Measurements from ENCODE around the gene MBIP. TPM values are rescaled to one million over a fixed set of nuclear protein-coding genes. Genes with fewer than 3 reads are reported as not detected.
A peak's percentile ranks its signal among the peaks of the same experiment; 100 is the strongest.
"Not testable (repeated sequence)": the region's sequence is repeated elsewhere in the genome, so short reads cannot be mapped to it uniquely, and the experiment has no call there.

Gene MBIP
- total RNA-seq: 27.9 TPM

GRCh38 chr14:36320200-36320896, at the start of gene MBIP:
Gene MBIP (minus strand): TSS chr14:36320637. CDS start chr14:36320588, 49 bp downstream.
- Histone ChIP-seq H3K27me3 (ENCODE audit: insufficient read depth, low read length) (peaks cover 11% of the 10 kb centered on the region), H3K4me3 (ENCODE audit: low read length) (peak within 1 kb of the TSS; percentile 86), H3K9me3 (ENCODE audit: low read depth, low read length) (no peaks in the 10 kb centered on the region), H3K4me1 (ENCODE audit: insufficient read depth, low read length) (peaks cover 12% of the 10 kb centered on the region)

- Histone ChIP-seq H3K4me3 (ENCODE audit: low read length) (no peak overlapping the region), H3K4me1 (ENCODE audit: insufficient read depth, low read length) (peaks cover 3% of the 10 kb centered on the region), H3K9me3 (ENCODE audit: low read depth, low read length) (no peaks in the 10 kb centered on the region), H3K27me3 (ENCODE audit: insufficient read depth, low read length) (peaks cover 12% of the 10 kb centered on the region)
Measured at GRCh38 chr14:36367985-36368774, 47.7 kb upstream of the MBIP start.

GRCh38 chr14:36365766-36366165, 45.3 kb upstream of the MBIP start:
- peaks cover 10% of the 10 kb centered on the region for H3K4me1 ChIP-seq (ENCODE audit: insufficient read depth, low read length)
- H3K4me3 ChIP-seq (ENCODE audit: low read length): no peak overlapping the region
- H3K9me3 ChIP-seq (ENCODE audit: low read depth, low read length): no peaks in the 10 kb centered on the region
- H3K27me3 ChIP-seq (ENCODE audit: insufficient read depth, low read length): peaks cover 12% of the 10 kb centered on the region

- H3K4me3 ChIP-seq (ENCODE audit: low read length): no peak overlapping the region
- peaks cover 11% of the 10 kb centered on the region for H3K4me1 ChIP-seq (ENCODE audit: insufficient read depth, low read length)
- H3K27me3 ChIP-seq (ENCODE audit: insufficient read depth, low read length): peaks cover 12% of the 10 kb centered on the region
- no peaks in the 10 kb centered on the region for H3K9me3 ChIP-seq (ENCODE audit: low read depth, low read length)
Measured at GRCh38 chr14:36363704-36364103, 43.3 kb upstream of the MBIP start.

GRCh38 chr14:36362648-36363047, 42.2 kb upstream of the MBIP start:
- H3K9me3 ChIP-seq (ENCODE audit: low read depth, low read length): no peaks in the 10 kb centered on the region
- peaks cover 11% of the 10 kb centered on the region for H3K4me1 ChIP-seq (ENCODE audit: insufficient read depth, low read length)
- H3K27me3 ChIP-seq (ENCODE audit: insufficient read depth, low read length): peaks cover 8% of the 10 kb centered on the region
- H3K4me3 ChIP-seq (ENCODE audit: low read length): no peak overlapping the region

- no peak overlapping the region for H3K4me3 ChIP-seq (ENCODE audit: low read length)
- H3K9me3 ChIP-seq (ENCODE audit: low read depth, low read length): peaks cover 7% of the 10 kb centered on the region
- H3K27me3 ChIP-seq (ENCODE audit: insufficient read depth, low read length): peaks cover under 1% of the 10 kb centered on the region
Measured at GRCh38 chr14:36361210-36361853, 40.9 kb upstream of the MBIP start.

GRCh38 chr14:36356862-36357261, 36.4 kb upstream of the MBIP start:
- Histone ChIP-seq H3K27me3 (ENCODE audit: insufficient read depth, low read length) (peaks cover 2% of the 10 kb centered on the region), H3K9me3 (ENCODE audit: low read depth, low read length) (peaks cover 14% of the 10 kb centered on the region), H3K4me3 (ENCODE audit: low read length) (no peak overlapping the region), H3K4me1 (ENCODE audit: insufficient read depth, low read length) (peaks cover 8% of the 10 kb centered on the region)

More at GRCh38 chr14:36361210-36361853, 40.9 kb upstream of the MBIP start:
- peaks cover 11% of the 10 kb centered on the region for H3K4me1 ChIP-seq (ENCODE audit: insufficient read depth, low read length)

GRCh38 chr14:36346052-36346451, 25.6 kb upstream of the MBIP start:
- Histone ChIP-seq H3K27me3 (ENCODE audit: insufficient read depth, low read length) (peaks cover 7% of the 10 kb centered on the region), H3K9me3 (ENCODE audit: low read depth, low read length) (no peaks in the 10 kb centered on the region), H3K4me3 (ENCODE audit: low read length) (no peak overlapping the region), H3K4me1 (ENCODE audit: insufficient read depth, low read length) (no peaks in the 10 kb centered on the region)

GRCh38 chr14:36344211-36344610, 23.8 kb upstream of the MBIP start:
- H3K27me3 ChIP-seq (ENCODE audit: insufficient read depth, low read length): peaks cover 3% of the 10 kb centered on the region
- H3K9me3 ChIP-seq (ENCODE audit: low read depth, low read length): no peaks in the 10 kb centered on the region
- H3K4me3 ChIP-seq (ENCODE audit: low read length): no peak overlapping the region
- no peaks in the 10 kb centered on the region for H3K4me1 ChIP-seq (ENCODE audit: insufficient read depth, low read length)

- not testable (repeated sequence) for H3K9me3 ChIP-seq (ENCODE audit: low read depth, low read length); H3K27me3 ChIP-seq (ENCODE audit: insufficient read depth, low read length); H3K4me1 ChIP-seq (ENCODE audit: insufficient read depth, low read length); H3K4me3 ChIP-seq (ENCODE audit: low read length)
Measured at GRCh38 chr14:36341811-36342210, 21.4 kb upstream of the MBIP start.

- Histone ChIP-seq H3K9me3 (ENCODE audit: low read depth, low read length) (no peaks in the 10 kb centered on the region), H3K4me1 (ENCODE audit: insufficient read depth, low read length) (no peaks in the 10 kb centered on the region), H3K27me3 (ENCODE audit: insufficient read depth, low read length) (peaks cover 6% of the 10 kb centered on the region)
Measured at GRCh38 chr14:36340276-36340890, 19.9 kb upstream of the MBIP start.

GRCh38 chr14:36339816-36340215, 19.4 kb upstream of the MBIP start:
- Histone ChIP-seq H3K9me3 (ENCODE audit: low read depth, low read length) (no peaks in the 10 kb centered on the region), H3K4me1 (ENCODE audit: insufficient read depth, low read length) (no peaks in the 10 kb centered on the region), H3K27me3 (ENCODE audit: insufficient read depth, low read length) (peaks cover 6% of the 10 kb centered on the region), H3K4me3 (ENCODE audit: low read length) (no peak overlapping the region)

More at GRCh38 chr14:36340276-36340890, 19.9 kb upstream of the MBIP start:
- no peak overlapping the region for H3K4me3 ChIP-seq (ENCODE audit: low read length)

GRCh38 chr14:36333119-36333518, 12.7 kb upstream of the MBIP start:
- Histone ChIP-seq H3K27me3 (ENCODE audit: insufficient read depth, low read length) (peaks cover 11% of the 10 kb centered on the region), H3K4me1 (ENCODE audit: insufficient read depth, low read length) (no peaks in the 10 kb centered on the region), H3K4me3 (ENCODE audit: low read length) (no peak overlapping the region), H3K9me3 (ENCODE audit: low read depth, low read length) (no peaks in the 10 kb centered on the region)

GRCh38 chr14:36327573-36327972, 7.1 kb upstream of the MBIP start:
- not testable (repeated sequence) for H3K9me3 ChIP-seq (ENCODE audit: low read depth, low read length); H3K4me1 ChIP-seq (ENCODE audit: insufficient read depth, low read length); H3K4me3 ChIP-seq (ENCODE audit: low read length)
- H3K27me3 ChIP-seq (ENCODE audit: insufficient read depth, low read length): peaks cover 32% of the 10 kb centered on the region

- peaks cover 32% of the 10 kb centered on the region for H3K27me3 ChIP-seq (ENCODE audit: insufficient read depth, low read length)
- H3K4me3 ChIP-seq (ENCODE audit: low read length): no peak overlapping the region
- H3K9me3 ChIP-seq (ENCODE audit: low read depth, low read length): no peaks in the 10 kb centered on the region
- peaks cover 3% of the 10 kb centered on the region for H3K4me1 ChIP-seq (ENCODE audit: insufficient read depth, low read length)
Measured at GRCh38 chr14:36325853-36326252, 5.4 kb upstream of the MBIP start.

Data from mononuclear cell (primary cell).